ENCODE data around the gene BPIFB3. TPM values are rescaled to one million over a fixed set of nuclear protein-coding genes. Genes with fewer than 3 reads are reported as not detected.

The BPIFB3 gene
- total and polyA plus RNA-seq, 9 donors, result 0.15 TPM; not detected in 8

- WGBS, 3 donors, result 61 to 68% (median 66%) methylated on average over 6 of the region's 6 CpGs
- intact Hi-C loops (cut with DNase I), result no loop called here
Measured at GRCh38 chr20:33023439-33024242, 30.1 kb upstream of the BPIFB3 start.

GRCh38 chr20:33024243-33024560 is 29.5 kb upstream of the BPIFB3 start:
- 45 to 65% (median 54%) methylated on average over 1 of the region's 1 CpG for WGBS, 3 donors
- Histone ChIP-seq H3K4me3 (no peak overlapping the region), H3K4me1 (ENCODE audit: insufficient read depth) (no peaks in the 10 kb centered on the region), H3K27me3 (no peaks in the 10 kb centered on the region), H3K27ac (no peak overlapping the region), H3K9me3 (no peaks in the 10 kb centered on the region), H3K36me3 (no peaks in the 10 kb centered on the region)
- no peak for TF ChIP-seq POLR2A (IDR thresholded peaks at IDR 0.05)
- no peak for TF ChIP-seq CTCF (IDR thresholded peaks at IDR 0.05)
- no peak for TF ChIP-seq EP300 (IDR thresholded peaks at IDR 0.05)
- intact Hi-C loops (cut with DNase I), result no loop called here
- no peak for DNase-seq

More at GRCh38 chr20:33023439-33024242, 30.1 kb upstream of the BPIFB3 start:
- no peak for TF ChIP-seq POLR2A (IDR thresholded peaks at IDR 0.05)
- TF ChIP-seq CTCF (IDR thresholded peaks at IDR 0.05), result no peak
- no peak for TF ChIP-seq EP300 (IDR thresholded peaks at IDR 0.05)
- Histone ChIP-seq H3K4me1 (ENCODE audit: insufficient read depth) (no peaks in the 10 kb centered on the region), H3K27ac (no peak overlapping the region), H3K27me3 (no peaks in the 10 kb centered on the region), H3K4me3 (no peak overlapping the region), H3K36me3 (no peaks in the 10 kb centered on the region), H3K9me3 (no peaks in the 10 kb centered on the region)
- DNase-seq, result no peak

GRCh38 chr20:33024609-33025317 is 28.9 kb upstream of the BPIFB3 start:
- intact Hi-C loops (cut with DNase I), result loop anchor here in 1 of 4 donors (5.0 kb wide), 1 partner anchor 333 kb away; no protein-coding TSS in a partner anchor
- Histone ChIP-seq H3K4me1 (ENCODE audit: insufficient read depth) (no peaks in the 10 kb centered on the region), H3K4me3 (no peak overlapping the region), H3K36me3 (no peaks in the 10 kb centered on the region), H3K27me3 (no peaks in the 10 kb centered on the region), H3K27ac (no peak overlapping the region), H3K9me3 (no peaks in the 10 kb centered on the region)
- no peak for TF ChIP-seq POLR2A (IDR thresholded peaks at IDR 0.05)
- DNase-seq, result no peak
- WGBS, 3 donors, result 60 to 64% (median 60%) methylated on average over 5 of the region's 5 CpGs

GRCh38 chr20:33025318-33025876 is 28.3 kb upstream of the BPIFB3 start:
- Histone ChIP-seq H3K27ac (no peak overlapping the region), H3K4me3 (no peak overlapping the region), H3K9me3 (no peaks in the 10 kb centered on the region), H3K36me3 (no peaks in the 10 kb centered on the region), H3K27me3 (no peaks in the 10 kb centered on the region), H3K4me1 (ENCODE audit: insufficient read depth) (no peaks in the 10 kb centered on the region)
- intact Hi-C loops (cut with DNase I), result loop anchor here in 1 of 4 donors (5.0 kb wide), 1 partner anchor 332 kb away; no protein-coding TSS in a partner anchor
- WGBS, 3 donors, result 45 to 92% (median 88%) methylated on average over 9 of the region's 9 CpGs
- no peak for DNase-seq
- TF ChIP-seq EP300 (IDR thresholded peaks at IDR 0.05) (no peak), POLR2A (IDR thresholded peaks at IDR 0.05) (no peak), CTCF (IDR thresholded peaks at IDR 0.05) (no peak)
